Measurements from ENCODE around the gene DEPDC5. TPM values are rescaled to one million over a fixed set of nuclear protein-coding genes. Genes with fewer than 3 reads are reported as not detected.

DEPDC5 gene
- total and polyA plus RNA-seq, 2 donors (not counting 1 experiment from before 2014, with no cell fraction given) = 35.5 to 124 TPM

DNA sequence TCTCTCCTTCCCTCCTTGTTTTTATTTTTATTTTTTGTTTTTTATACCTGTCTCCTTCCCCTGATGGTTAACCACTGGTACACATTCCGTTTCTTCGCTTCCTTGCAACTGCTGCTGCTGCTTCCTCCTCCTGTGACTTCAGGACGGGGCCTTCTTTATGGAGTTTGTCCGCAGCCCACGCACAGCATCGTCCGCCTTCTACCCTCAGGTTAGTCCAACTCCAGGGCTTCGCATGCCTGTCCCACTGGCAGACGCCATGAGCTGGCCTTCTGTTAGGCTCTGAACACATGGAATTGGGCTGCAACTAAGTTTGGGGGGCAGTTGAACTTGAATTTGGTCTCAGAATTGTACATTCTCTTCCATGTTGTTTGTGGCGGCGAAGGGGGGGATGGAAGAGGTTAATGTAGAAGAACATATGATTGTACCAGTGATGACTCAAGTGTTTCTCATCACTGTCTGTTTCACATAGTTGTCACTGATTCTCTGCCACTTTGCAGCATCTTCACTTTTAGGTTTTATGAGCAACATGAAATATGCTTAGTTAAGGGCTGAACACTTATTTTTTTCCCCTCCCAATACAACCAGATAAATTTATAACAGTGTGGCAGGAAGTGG is 107.5 kb downstream of the DEPDC5 start:
- no peaks in the 10 kb centered on the region for H3K4me1 ChIP-seq (ENCODE audit: control insufficient read depth in 2 of 2, insufficient read depth in 2 of 2, low read length in 2 of 2)
- H3K4me3 Mint-ChIP-seq = no peak overlapping the region
- POLR2A ChIA-PET = no interaction called here

GRCh38 chr22:31866918-31867317 is 113.1 kb downstream of the DEPDC5 start:
- no peaks in the 10 kb centered on the region for H3K9me3 Mint-ChIP-seq (ENCODE audit: insufficient read depth)
- ChIA-PET CTCF (no interaction called here), POLR2A (no interaction called here)
- Histone ChIP-seq H4K20me1 (ENCODE audit: control insufficient read depth, insufficient read depth, low read length, poor library complexity, severe bottlenecking) (no peaks in the 10 kb centered on the region), H3K27me3 (replicated peaks in 1 of 4; ENCODE audit: control extremely low read depth in 1 of 4, control insufficient read depth in 3 of 4, insufficient read depth in 4 of 4, low read length in 3 of 4) (no peaks in the 10 kb centered on the region), H3K27ac (ENCODE audit: low read length in 2 of 2) (no peak overlapping the region), H3K9ac (ENCODE audit: low read length) (no peak overlapping the region), H2AFZ (ENCODE audit: insufficient read depth, low read depth, low read length, poor library complexity, severe bottlenecking) (no peak overlapping the region), H3K36me3 (replicated peaks in 1 of 2; ENCODE audit: control extremely low read depth in 1 of 2, control insufficient read depth in 1 of 2, extremely low read depth in 1 of 2, insufficient read depth in 2 of 2, low read length in 1 of 2) (peaks cover 0 to 74% of the 10 kb centered on the region in 2 experiments), H3K79me2 (ENCODE audit: control insufficient read depth, insufficient read depth, low read length) (no peaks in the 10 kb centered on the region), H3K4me3 (ENCODE audit: control extremely low read depth in 1 of 5, extremely low read depth in 1 of 5, insufficient read depth in 1 of 5, low read depth in 2 of 5, low read length in 4 of 5) (no peak overlapping the region), H3K9me3 (ENCODE audit: control extremely low read depth in 1 of 3, control insufficient read depth in 2 of 3, insufficient read depth in 1 of 3, low read length in 2 of 3) (no peaks in the 10 kb centered on the region), H3K4me1 (ENCODE audit: control insufficient read depth in 2 of 2, insufficient read depth in 2 of 2, low read length in 2 of 2) (peaks cover 0 to 11% of the 10 kb centered on the region in 2 donors), H3K4me2 (replicated peaks; ENCODE audit: low read depth, low read length, poor library complexity, severe bottlenecking) (no peak overlapping the region)
- intact Hi-C loops (cut with micrococcal nuclease) = no loop called here
- ATAC-seq (ENCODE audit: low read depth) (no peak), DNase-seq (no peak)
- no peak for TF ChIP-seq CTCF (IDR thresholded peaks at IDR 0.05)
- no peak for TF ChIP-seq EZH2 (IDR thresholded peaks at IDR 0.05; ENCODE audit: borderline replicate concordance, insufficient read depth, low read depth, low read length, poor library complexity, severe bottlenecking)
- WGBS (ENCODE audit: insufficient coverage) = 100% methylated on average over 1 of the region's 4 CpGs
- no peaks in the 10 kb centered on the region for H3K27me3 Mint-ChIP-seq
- H3K4me3 Mint-ChIP-seq = no peak overlapping the region
- peaks cover 17% of the 10 kb centered on the region for H3K4me1 Mint-ChIP-seq
- no peak overlapping the region for H3K27ac Mint-ChIP-seq

More for the DNA sequence above, 107.5 kb downstream of the DEPDC5 start:
- H3K27ac ChIP-seq (ENCODE audit: low read length in 2 of 2) = no peak overlapping the region
- no peaks in the 10 kb centered on the region for H3K27me3 ChIP-seq (replicated peaks in 1 of 4; ENCODE audit: control extremely low read depth in 1 of 4, control insufficient read depth in 3 of 4, insufficient read depth in 4 of 4, low read length in 3 of 4)
- no peak overlapping the region for H3K4me2 ChIP-seq (replicated peaks; ENCODE audit: low read depth, low read length, poor library complexity, severe bottlenecking)
- TF ChIP-seq EZH2 (IDR thresholded peaks at IDR 0.05; ENCODE audit: borderline replicate concordance, insufficient read depth, low read depth, low read length, poor library complexity, severe bottlenecking) = no peak
- TF ChIP-seq CTCF (IDR thresholded peaks at IDR 0.05) = no peak
- H3K9ac ChIP-seq (ENCODE audit: low read length) = no peak overlapping the region
- DNase-seq (no peak), ATAC-seq (ENCODE audit: low read depth) (no peak)
- H2AFZ ChIP-seq (ENCODE audit: insufficient read depth, low read depth, low read length, poor library complexity, severe bottlenecking) = no peak overlapping the region
- Mint-ChIP-seq H3K27me3 (no peaks in the 10 kb centered on the region), H3K9me3 (ENCODE audit: insufficient read depth) (no peaks in the 10 kb centered on the region), H3K27ac (no peak overlapping the region), H3K4me1 (no peaks in the 10 kb centered on the region)
- WGBS (ENCODE audit: insufficient coverage) = 97% methylated on average over 9 of the region's 11 CpGs
- H4K20me1 ChIP-seq (ENCODE audit: control insufficient read depth, insufficient read depth, low read length, poor library complexity, severe bottlenecking) = no peaks in the 10 kb centered on the region
- intact Hi-C loops (cut with micrococcal nuclease) = no loop called here
- peaks cover 5 to 69% of the 10 kb centered on the region in 2 experiments for H3K36me3 ChIP-seq (replicated peaks in 1 of 2; ENCODE audit: control extremely low read depth in 1 of 2, control insufficient read depth in 1 of 2, extremely low read depth in 1 of 2, insufficient read depth in 2 of 2, low read length in 1 of 2)
- no peaks in the 10 kb centered on the region for H3K9me3 ChIP-seq (ENCODE audit: control extremely low read depth in 1 of 3, control insufficient read depth in 2 of 3, insufficient read depth in 1 of 3, low read length in 2 of 3)
- no peaks in the 10 kb centered on the region for H3K79me2 ChIP-seq (ENCODE audit: control insufficient read depth, insufficient read depth, low read length)
- no peak overlapping the region for H3K4me3 ChIP-seq (ENCODE audit: control extremely low read depth in 1 of 5, extremely low read depth in 1 of 5, insufficient read depth in 1 of 5, low read depth in 2 of 5, low read length in 4 of 5)
- CTCF ChIA-PET = no interaction called here

Measured in B cell (primary cell).